Natural killer cell treated with Interleukin-12 subunit alpha and Interleukin-12 subunit beta and Interleukin-15 and Interleukin-18, amount 100 ng/mL, for 72 hours (primary cell): Measurements from ENCODE around the gene S100A16. TPM values are rescaled to one million over a fixed set of nuclear protein-coding genes. Genes with fewer than 3 reads are reported as not detected.
A peak's percentile ranks its signal among the peaks of the same experiment; 100 is the strongest.
"Not testable (repeated sequence)": the region's sequence is repeated elsewhere in the genome, so short reads cannot be mapped to it uniquely, and the experiment has no call there.

Experiments used
- ATAC-seq, 2 donors: fragments of 150-1000 bp; cut with Tn5 transposase in 1 of 2; sonication (Bioruptor Pico), chemical (Tn5 transposase) in 1 of 2; 2 replicates each; pipeline ENCODE4 v1.10.0; 2021
- DNase-seq: peaks from one replicate; pipeline ENCODE4 v3.0.0; 2022; ENCODE audit warnings: low spot score
- H3K27ac Mint-ChIP-seq, 2 donors: 1 replicate in 1 of 2; 2 replicates in 1 of 2; pipeline ENCODE4 v1.8.0; 2022; ENCODE audit warnings: mixed read lengths in 2 of 2, mild to moderate bottlenecking in 1 of 2, moderate library complexity in 1 of 2
- H3K27me3 Mint-ChIP-seq, 2 donors: 1 replicate in 1 of 2; 2 replicates in 1 of 2; pipeline ENCODE4 v1.8.0; 2022; ENCODE audit warnings: mixed read lengths in 2 of 2
- H3K36me3 Mint-ChIP-seq: one replicate; pipeline ENCODE4 v1.8.0; 2022; ENCODE audit warnings: mixed read lengths
- H3K4me1 Mint-ChIP-seq, 2 donors: 1 replicate in 1 of 2; 2 replicates in 1 of 2; pipeline ENCODE4 v1.8.0; 2022; ENCODE audit warnings: low read depth in 2 of 2, mixed read lengths in 2 of 2, mild to moderate bottlenecking in 1 of 2
- H3K4me3 Mint-ChIP-seq: one replicate; pipeline ENCODE4 v1.8.0; 2022; ENCODE audit warnings: mixed read lengths
- H3K9me3 Mint-ChIP-seq: 2 replicates; pipeline ENCODE4 v1.8.0; 2022; ENCODE audit warnings: mixed read lengths
- total RNA-seq, 2 donors: library from RNA; stranded (reverse); gene quantifications; one replicate each; pipeline ENCODE4 v1.2.3, GENCODE V29; 2022

S100A16 gene
- total RNA-seq, 2 donors from 2014 or later: not detected

GRCh38 chr1:153647346-153647714 lies 34.4 kb upstream of the S100A16 start:
- peaks cover 46 to 47% of the 10 kb centered on the region in 2 donors for H3K4me1 Mint-ChIP-seq
- no peak for DNase-seq
- peaks cover 30% of the 10 kb centered on the region for H3K36me3 Mint-ChIP-seq
- no peaks in the 10 kb centered on the region for H3K9me3 Mint-ChIP-seq
- no peaks in the 10 kb centered on the region for H3K27me3 Mint-ChIP-seq
- peak overlapping the region; percentile 59 to 87 for H3K27ac Mint-ChIP-seq
- H3K4me3 Mint-ChIP-seq: no peak overlapping the region
- ATAC-seq: no peak

- H3K27ac Mint-ChIP-seq: peak overlapping the region; percentile 59 to 87
- peak overlapping the region; percentile 20 for H3K4me3 Mint-ChIP-seq
- peaks cover 47 to 50% of the 10 kb centered on the region in 2 donors for H3K4me1 Mint-ChIP-seq
- DNase-seq (no peak), ATAC-seq (no peak)
- H3K9me3 Mint-ChIP-seq: no peaks in the 10 kb centered on the region
- peaks cover 33% of the 10 kb centered on the region for H3K36me3 Mint-ChIP-seq
- no peaks in the 10 kb centered on the region for H3K27me3 Mint-ChIP-seq
Measured at GRCh38 chr1:153646672-153647345, 33.9 kb upstream of the S100A16 start.

DNA sequence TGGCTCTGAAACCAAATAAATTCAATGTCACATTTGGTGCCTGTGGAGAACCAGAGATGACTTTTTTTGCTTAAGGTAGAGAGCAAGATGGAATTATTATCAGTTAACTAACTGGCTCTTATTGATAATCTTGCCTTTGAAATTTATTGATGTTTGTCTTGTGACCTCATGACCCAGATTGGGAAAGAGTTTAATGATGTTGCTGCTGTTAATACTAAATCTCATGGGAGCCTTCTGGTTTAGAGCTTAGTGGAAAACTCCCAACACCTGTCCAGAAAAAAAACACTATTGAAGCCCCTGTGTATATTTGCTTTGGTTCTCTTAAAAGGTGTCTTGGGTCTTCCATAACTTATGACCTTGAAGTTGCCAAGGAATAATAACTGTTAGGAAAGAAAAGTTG lies 30.9 kb upstream of the S100A16 start:
- no peaks in the 10 kb centered on the region for H3K9me3 Mint-ChIP-seq
- H3K27ac Mint-ChIP-seq: peak overlapping the region; percentile 29 to 34
- H3K4me1 Mint-ChIP-seq: peaks cover 42 to 51% of the 10 kb centered on the region in 2 donors
- no peak for ATAC-seq
- H3K36me3 Mint-ChIP-seq: peaks cover 43% of the 10 kb centered on the region
- no peak for DNase-seq
- H3K27me3 Mint-ChIP-seq: no peaks in the 10 kb centered on the region
- H3K4me3 Mint-ChIP-seq: no peak overlapping the region

GRCh38 chr1:153643100-153643499 lies 30.2 kb upstream of the S100A16 start:
- ATAC-seq (no peak), DNase-seq (no peak)
- peak overlapping the region; percentile 29 to 34 for H3K27ac Mint-ChIP-seq
- H3K36me3 Mint-ChIP-seq: peaks cover 44% of the 10 kb centered on the region
- H3K9me3 Mint-ChIP-seq: no peaks in the 10 kb centered on the region
- no peak overlapping the region for H3K4me3 Mint-ChIP-seq
- H3K4me1 Mint-ChIP-seq: peaks cover 42 to 51% of the 10 kb centered on the region in 2 donors
- no peaks in the 10 kb centered on the region for H3K27me3 Mint-ChIP-seq

GRCh38 chr1:153642161-153642560 lies 29.2 kb upstream of the S100A16 start:
- H3K27me3 Mint-ChIP-seq: no peaks in the 10 kb centered on the region
- no peak for ATAC-seq
- H3K4me3 Mint-ChIP-seq: no peak overlapping the region
- H3K27ac Mint-ChIP-seq: peak overlapping the region in 1 of 2 donors; percentile 16
- no peaks in the 10 kb centered on the region for H3K9me3 Mint-ChIP-seq
- peaks cover 52% of the 10 kb centered on the region for H3K36me3 Mint-ChIP-seq
- DNase-seq: no peak
- peaks cover 41 to 53% of the 10 kb centered on the region in 2 donors for H3K4me1 Mint-ChIP-seq

- DNase-seq (no peak), ATAC-seq (no peak)
- no peak overlapping the region for H3K4me3 Mint-ChIP-seq
- peak overlapping the region in 1 of 2 donors; percentile 16 for H3K27ac Mint-ChIP-seq
- H3K9me3 Mint-ChIP-seq: no peaks in the 10 kb centered on the region
- H3K27me3 Mint-ChIP-seq: no peaks in the 10 kb centered on the region
- peaks cover 35 to 47% of the 10 kb centered on the region in 2 donors for H3K4me1 Mint-ChIP-seq
- peaks cover 54% of the 10 kb centered on the region for H3K36me3 Mint-ChIP-seq
Measured at GRCh38 chr1:153640861-153641260, 27.9 kb upstream of the S100A16 start.

DNA sequence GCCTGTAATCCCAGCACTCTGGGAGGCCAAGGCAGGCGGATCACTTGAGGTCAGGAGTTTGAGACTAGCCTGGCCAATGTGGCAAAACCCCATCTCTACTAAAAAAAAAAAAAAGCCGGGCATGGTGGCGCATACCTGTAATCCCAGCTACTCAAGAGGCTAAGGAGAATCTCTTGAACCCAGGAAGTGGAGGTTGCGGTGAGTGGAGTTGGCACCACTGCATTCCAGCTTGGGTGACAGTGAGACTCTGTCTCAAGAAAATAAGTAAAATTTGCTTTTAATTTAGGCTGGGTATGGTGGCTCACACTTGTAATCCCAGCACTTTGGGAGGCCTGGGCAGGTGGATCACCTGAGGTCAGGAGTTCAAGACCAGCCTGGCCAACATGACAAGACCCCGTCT lies 27.3 kb upstream of the S100A16 start:
- not testable (repeated sequence) for ATAC-seq, H3K4me3 Mint-ChIP-seq, H3K27me3 Mint-ChIP-seq, H3K27ac Mint-ChIP-seq, DNase-seq, H3K9me3 Mint-ChIP-seq
- H3K4me1 Mint-ChIP-seq: peaks cover 30 to 40% of the 10 kb centered on the region in 2 donors
- H3K36me3 Mint-ChIP-seq: peaks cover 48% of the 10 kb centered on the region

GRCh38 chr1:153639280-153639679 lies 26.3 kb upstream of the S100A16 start:
- no peak for DNase-seq
- H3K27me3 Mint-ChIP-seq: no peaks in the 10 kb centered on the region
- no peak for ATAC-seq
- peaks cover 47% of the 10 kb centered on the region for H3K36me3 Mint-ChIP-seq
- H3K4me1 Mint-ChIP-seq: peaks cover 30 to 44% of the 10 kb centered on the region in 2 donors
- no peak overlapping the region for H3K27ac Mint-ChIP-seq
- no peaks in the 10 kb centered on the region for H3K9me3 Mint-ChIP-seq
- H3K4me3 Mint-ChIP-seq: no peak overlapping the region

DNA sequence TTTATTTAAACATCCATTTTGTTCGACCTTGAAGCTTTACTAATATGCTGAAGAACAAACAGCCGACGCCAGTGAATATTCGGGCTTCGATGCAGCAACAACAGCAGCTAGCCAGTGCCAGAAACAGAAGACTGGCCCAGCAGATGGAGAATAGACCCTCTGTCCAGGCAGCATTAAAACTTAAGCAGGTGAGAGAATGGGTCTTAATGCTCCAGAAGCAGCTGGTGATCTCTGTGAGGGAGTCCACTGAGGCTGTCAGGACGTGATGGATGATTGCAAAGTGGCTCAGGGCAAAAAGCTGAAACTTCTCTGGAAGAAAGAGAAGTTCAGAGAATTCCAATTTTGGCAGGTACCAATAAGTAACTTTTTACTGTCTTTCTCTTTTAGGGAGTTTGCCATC lies 25.3 kb upstream of the S100A16 start:
- Mint-ChIP-seq H3K4me3 (no peak overlapping the region), H3K9me3 (no peaks in the 10 kb centered on the region), H3K27me3 (no peaks in the 10 kb centered on the region), H3K36me3 (peaks cover 42% of the 10 kb centered on the region), H3K4me1 (peaks cover 32 to 46% of the 10 kb centered on the region in 2 donors), H3K27ac (peak overlapping the region; percentile 3 to 42)
- DNase-seq (no peak), ATAC-seq (no peak)

- ATAC-seq (no peak), DNase-seq (no peak)
- Mint-ChIP-seq H3K4me1 (peaks cover 35 to 40% of the 10 kb centered on the region in 2 donors), H3K4me3 (peak overlapping the region; percentile 100), H3K27ac (peak overlapping the region; percentile 50 to 53), H3K36me3 (peaks cover 28% of the 10 kb centered on the region), H3K27me3 (no peaks in the 10 kb centered on the region), H3K9me3 (no peaks in the 10 kb centered on the region)
Measured at GRCh38 chr1:153636312-153636711, 23.4 kb upstream of the S100A16 start.

GRCh38 chr1:153635872-153636271 lies 22.9 kb upstream of the S100A16 start:
- peaks cover 32 to 36% of the 10 kb centered on the region in 2 donors for H3K4me1 Mint-ChIP-seq

GRCh38 chr1:153633754-153634665 lies 21.1 kb upstream of the S100A16 start, which contains the start of gene CHTOP:
Gene CHTOP, plus strand, starts transcription at chr1:153634066. Its CDS starts 2,523 bp downstream, at chr1:153636589.
- Mint-ChIP-seq H3K4me3 (peak within 1 kb of the TSS; percentile 100), H3K4me1 (peaks cover 31 to 36% of the 10 kb centered on the region in 2 donors), H3K36me3 (peaks cover 23% of the 10 kb centered on the region), H3K9me3 (no peaks in the 10 kb centered on the region), H3K27me3 (no peaks in the 10 kb centered on the region), H3K27ac (peak within 1 kb of the TSS; percentile 99)
- ATAC-seq (peak; percentile 95 to 96), DNase-seq (peak; percentile 95)

More at GRCh38 chr1:153635872-153636271, 22.9 kb upstream of the S100A16 start:
- H3K36me3 Mint-ChIP-seq: peaks cover 24% of the 10 kb centered on the region
- DNase-seq (no peak), ATAC-seq (no peak)
- no peaks in the 10 kb centered on the region for H3K9me3 Mint-ChIP-seq
- H3K27ac Mint-ChIP-seq: peak overlapping the region; percentile 53 to 99
- no peaks in the 10 kb centered on the region for H3K27me3 Mint-ChIP-seq
- H3K4me3 Mint-ChIP-seq: peak overlapping the region; percentile 100

- H3K9me3 Mint-ChIP-seq: no peaks in the 10 kb centered on the region
- H3K27ac Mint-ChIP-seq: peak overlapping the region; percentile 99
- H3K4me1 Mint-ChIP-seq: peaks cover 31 to 36% of the 10 kb centered on the region in 2 donors
- H3K4me3 Mint-ChIP-seq: peak overlapping the region; percentile 100
- peaks cover 23% of the 10 kb centered on the region for H3K36me3 Mint-ChIP-seq
- no peaks in the 10 kb centered on the region for H3K27me3 Mint-ChIP-seq
- DNase-seq (no peak), ATAC-seq (no peak)
Measured at GRCh38 chr1:153633161-153633753, 20.3 kb upstream of the S100A16 start.
